Measurements from ENCODE around the gene DYNC1LI2. TPM values are rescaled to one million over a fixed set of nuclear protein-coding genes. Genes with fewer than 3 reads are reported as not detected.
A peak's percentile ranks its signal among the peaks of the same experiment; 100 is the strongest.
"Not testable (repeated sequence)": the region's sequence is repeated elsewhere in the genome, so short reads cannot be mapped to it uniquely, and the experiment has no call there.

The DYNC1LI2 gene
- polyA plus RNA-seq, 4 donors, result 109 to 161 (median 128) TPM

DNA sequence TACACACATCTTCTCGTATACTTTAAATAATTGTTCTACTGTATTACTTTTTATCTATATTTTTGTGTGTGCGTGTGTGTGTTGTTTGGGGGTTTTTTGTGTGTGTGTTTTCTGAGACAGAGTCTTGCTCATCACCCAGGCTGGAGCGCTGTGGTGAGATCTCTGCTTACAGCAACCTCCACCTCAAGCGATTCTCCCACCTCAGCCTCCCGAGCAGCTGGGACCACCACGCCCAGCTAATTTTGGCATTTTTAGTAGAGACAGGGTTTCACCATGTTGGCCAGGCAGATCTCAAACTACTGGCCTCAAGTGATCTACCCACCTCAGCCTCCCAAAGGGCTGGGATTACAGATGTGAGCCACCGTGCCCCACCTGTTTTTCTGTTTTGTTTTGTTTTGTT lies 53.4 kb downstream of the DYNC1LI2 start:
- no peak for DNase-seq (ENCODE audit: low read depth in 4 of 4, low spot score in 3 of 4)

DNA sequence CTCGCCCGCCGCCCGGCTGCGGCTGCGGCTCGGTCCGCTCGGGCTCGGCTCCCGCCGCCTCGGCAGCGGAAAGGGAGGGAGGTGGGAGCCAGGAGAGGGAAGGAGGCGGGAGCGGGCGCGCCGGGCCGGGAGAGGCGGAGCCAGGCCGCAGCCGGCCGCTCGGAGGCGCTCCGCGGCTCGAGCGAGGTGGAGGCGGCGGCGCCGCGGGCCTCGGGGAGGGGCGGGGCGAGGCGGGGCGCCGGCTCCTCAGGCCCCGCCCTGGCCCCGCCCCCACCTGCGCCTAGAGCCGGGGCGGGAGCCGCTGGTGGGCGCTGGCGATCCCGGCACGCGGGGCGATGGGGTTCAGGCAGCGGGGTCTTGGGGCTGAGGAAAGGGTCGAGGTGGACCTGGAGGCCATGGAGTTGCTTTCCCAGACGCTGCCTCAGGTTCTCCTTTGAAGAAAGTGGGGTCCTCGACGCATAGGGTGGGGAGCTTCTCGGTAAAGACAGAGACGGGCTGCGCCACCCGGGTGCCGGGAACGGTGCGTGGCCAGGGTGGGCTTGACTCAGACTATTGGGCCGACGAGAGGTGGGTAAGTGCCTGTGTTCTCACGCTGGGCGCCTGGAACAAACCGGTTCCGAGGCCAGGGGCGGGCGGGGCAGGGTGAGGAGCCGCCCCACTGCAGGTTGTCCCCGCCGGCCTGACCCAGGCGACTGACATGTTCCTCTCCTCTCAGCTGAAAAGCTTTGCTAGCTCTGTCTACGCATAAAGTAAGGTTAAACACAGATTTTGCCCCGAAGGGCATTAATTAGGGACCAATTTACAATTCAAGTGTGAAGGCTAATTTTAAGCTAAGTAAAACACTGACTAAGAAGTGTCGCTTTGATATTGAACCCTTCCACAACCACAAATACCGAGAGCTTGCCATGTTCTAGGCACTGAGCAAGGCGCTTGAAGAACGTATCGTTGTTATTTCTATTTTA lies 54.5 kb downstream of the DYNC1LI2 start, which contains the start of gene CMTM4:
Gene CMTM4 (minus strand): TSS at position 75 of the 962 bp plus-strand sequence. CDS start 218 bp downstream, outside the sequence.
- DNase-seq (ENCODE audit: low read depth in 4 of 4, low spot score in 3 of 4), result peak; percentile 59 to 83 (median 80)

DNA sequence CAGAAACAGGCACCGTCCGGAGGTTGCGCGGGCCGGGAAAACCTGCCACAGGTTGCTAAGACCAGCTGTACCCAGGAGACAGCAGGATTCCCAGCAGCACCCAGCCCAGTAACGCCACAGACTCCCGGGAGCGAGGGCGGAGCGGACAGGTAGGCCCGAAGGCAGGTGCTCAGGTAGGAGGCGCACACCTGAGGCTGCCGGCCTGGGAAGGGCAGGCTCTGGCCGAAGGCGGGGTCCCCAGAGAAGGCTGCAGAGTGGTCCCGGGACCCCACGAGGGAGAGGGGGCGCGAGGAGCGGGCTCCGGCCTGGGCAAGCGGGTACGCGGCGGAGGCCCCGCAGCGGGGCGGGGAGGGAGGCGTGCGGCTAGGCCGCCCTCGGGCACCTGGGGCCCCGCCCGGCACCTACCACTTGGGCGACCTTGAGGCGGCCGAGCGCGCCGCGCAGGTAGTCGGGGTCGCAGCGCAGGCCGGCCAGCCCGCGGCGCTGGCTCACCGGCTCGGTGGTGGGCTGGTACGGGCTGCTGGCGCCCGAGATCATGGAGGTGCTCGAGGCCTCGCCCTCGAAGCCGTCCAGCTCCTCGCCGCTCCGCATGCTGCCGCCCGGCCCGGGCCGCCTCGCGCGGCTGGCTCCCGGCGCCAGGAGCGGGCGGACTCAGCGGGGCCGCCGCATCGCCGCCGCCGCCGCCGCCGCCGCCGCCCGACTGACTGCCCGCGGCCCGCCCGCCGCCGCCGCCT lies 55.3 kb downstream of the DYNC1LI2 start:
- DNase-seq (ENCODE audit: low read depth in 4 of 4, low spot score in 3 of 4), result no peak

DNA sequence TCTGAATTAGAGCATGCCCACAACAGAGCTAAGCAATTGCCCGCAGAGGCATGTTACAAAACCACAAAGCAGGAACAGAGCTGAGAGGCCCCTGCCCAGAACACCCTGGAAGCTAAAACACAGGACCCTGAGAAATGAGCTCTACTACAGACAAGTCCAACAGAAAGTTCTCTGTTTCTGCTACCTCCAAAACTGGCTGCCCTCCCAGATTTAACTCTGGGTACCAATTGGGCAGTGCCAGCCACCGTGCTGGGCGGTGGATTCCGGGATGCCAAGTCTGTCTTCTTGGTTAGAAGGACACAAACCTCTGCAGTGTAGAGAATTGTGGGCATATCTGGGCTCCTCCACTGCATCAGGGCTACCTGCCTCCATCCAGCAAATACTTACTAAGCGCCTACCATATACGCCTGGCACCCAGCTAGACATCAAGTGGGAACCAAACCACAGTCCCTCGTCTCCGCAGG lies 55.9 kb downstream of the DYNC1LI2 start:
- DNase-seq (ENCODE audit: low read depth in 4 of 4, low spot score in 3 of 4), result no peak

DNA sequence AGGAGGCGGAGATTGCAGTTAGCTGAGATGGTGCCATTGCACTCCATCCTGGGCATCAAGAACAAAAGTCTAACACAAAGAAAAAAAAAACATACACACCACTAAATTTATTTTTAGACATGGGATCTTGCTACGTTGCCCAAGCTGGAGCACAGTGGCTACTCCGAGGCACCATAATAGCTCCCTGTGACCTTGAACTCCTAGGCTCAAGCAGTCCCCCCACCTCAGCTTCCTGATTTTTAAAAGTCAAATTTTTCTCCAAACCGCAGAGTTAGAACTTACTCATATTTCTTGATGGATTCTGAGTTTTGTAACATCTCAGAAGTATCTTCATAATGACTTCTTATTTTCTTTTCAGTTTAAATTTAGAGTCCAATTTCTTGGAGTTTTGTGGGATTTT lies 58.3 kb downstream of the DYNC1LI2 start:
- DNase-seq (ENCODE audit: low read depth in 4 of 4, low spot score in 3 of 4), result no peak

DNA sequence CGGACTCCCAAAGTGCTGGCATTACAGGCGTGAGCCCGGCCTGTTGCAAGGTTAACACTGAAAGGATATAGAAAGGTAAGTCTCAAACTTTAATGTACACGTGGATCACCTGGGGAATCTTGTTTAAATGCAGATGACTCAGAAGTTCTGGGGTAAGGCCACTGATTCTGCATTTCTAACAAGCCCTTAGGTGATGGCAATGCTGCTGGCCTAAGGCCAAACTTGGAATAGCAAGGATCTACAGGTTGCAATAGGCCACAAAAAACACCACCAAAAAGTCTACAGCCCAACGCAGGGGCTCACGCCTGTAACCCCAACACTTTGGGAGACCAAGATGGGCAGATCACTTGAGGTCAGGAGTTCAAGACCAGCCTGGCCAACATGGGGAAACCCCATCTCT lies 59.1 kb downstream of the DYNC1LI2 start:
- no peak for DNase-seq (ENCODE audit: low read depth in 4 of 4, low spot score in 3 of 4)

DNA sequence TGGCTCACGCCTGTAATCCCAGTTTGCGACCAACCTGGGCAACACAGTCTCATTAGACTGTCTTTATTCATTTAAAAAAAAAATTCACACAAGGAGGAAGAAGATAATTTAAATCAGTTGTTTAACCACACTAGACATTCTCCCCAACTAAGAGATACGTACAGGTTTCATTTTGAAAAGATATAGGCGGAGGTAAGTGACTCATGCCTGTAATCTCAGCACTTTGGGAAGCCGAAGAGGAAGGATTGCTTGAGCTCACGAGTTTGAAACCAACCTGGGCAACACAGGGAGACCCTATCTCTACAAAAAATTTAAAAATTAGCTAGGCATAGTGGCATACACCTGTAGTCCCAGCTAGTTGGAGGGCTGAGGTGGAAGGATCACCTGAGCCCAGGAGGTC lies 60.2 kb downstream of the DYNC1LI2 start:
- DNase-seq (ENCODE audit: low read depth in 4 of 4, low spot score in 3 of 4), result no peak

DNA sequence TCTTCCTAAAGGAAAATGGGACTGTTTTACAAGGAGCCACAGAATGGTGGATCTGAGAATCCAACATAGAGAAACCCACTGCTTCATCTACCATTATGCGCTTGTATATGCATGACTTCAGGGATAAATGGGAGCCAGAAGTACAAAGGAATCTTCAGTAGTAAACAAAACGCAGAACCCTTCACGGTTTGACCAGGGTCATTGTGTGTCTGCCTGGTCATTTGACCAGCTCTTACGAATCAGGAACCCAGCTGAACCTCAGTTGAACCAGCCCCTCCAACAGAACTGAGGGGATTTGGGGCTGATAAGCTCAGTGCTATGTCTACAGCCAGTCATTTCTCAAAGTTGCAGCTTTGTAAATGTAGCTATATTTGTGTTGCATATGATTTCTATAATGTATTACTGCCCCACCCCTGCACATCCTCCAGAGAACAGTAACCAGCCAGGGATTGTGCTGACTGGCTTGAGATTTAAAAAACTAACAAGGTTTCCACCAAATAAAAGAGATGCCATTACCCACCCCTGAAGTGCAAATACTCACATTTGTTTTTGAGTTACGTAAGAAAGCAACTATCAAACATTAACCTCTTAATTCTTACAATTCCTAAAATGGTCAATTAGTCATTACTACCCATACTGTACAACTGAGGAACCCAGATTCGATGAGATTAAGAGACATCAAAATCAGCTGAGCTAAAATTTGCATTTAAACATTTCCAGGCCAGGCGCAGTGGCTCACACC lies 61.1 kb downstream of the DYNC1LI2 start:
- no peak for DNase-seq (ENCODE audit: low read depth in 4 of 4, low spot score in 3 of 4)

DNA sequence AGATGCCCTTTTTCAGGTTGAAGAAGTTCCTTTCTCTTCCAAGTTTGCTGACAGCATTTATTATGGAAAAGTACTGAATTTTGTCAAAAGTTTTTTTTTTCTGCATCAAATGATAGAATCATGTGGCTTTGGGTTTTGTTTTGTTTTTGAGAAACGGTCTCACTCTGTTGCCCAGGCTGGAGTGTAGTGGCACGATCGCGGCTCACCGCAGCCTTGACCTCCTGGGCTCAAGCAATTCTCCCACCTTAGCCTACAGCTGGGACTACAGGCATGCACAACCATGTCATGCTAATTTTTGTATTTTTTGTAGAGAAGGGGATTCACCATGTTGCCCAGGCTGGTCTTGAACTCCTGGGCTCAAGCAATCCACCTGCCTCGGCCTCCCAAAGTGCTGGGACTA lies 62.1 kb downstream of the DYNC1LI2 start:
- DNase-seq (ENCODE audit: low read depth in 4 of 4, low spot score in 3 of 4), result no peak

DNA sequence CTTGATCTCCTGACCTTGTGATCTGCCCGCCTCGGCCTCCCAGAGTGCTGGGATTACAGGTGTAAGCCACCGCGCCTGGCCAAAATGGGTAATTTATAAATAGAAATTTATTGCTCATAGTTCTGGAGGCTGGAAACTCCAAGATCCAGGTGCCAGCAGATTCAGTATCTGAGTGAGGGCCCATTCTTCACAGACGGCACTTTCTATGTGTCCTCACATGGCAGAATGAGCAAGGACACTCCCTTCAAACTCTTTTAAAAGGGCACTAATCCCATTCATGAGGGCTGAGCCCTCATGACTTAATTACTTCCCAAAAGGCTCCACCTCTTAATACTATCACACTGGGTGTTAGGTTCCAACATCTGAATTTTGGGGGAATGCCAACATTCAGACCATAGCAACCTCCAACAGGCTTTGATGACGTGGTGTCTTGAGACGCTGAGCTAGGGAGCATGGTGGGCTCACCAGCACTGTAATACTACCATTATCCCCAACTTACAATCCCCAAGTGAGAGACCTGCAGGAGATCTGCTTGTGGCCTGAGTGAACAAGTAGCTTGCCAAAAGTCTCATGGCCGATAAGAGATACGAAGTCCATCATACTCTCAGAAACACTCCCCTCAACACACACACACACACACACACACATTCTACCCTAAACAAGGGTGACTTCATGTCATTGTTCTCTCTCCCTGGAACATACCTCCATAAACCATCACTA lies 63.3 kb downstream of the DYNC1LI2 start:
- DNase-seq (ENCODE audit: low read depth in 4 of 4, low spot score in 3 of 4), result no peak

DNA sequence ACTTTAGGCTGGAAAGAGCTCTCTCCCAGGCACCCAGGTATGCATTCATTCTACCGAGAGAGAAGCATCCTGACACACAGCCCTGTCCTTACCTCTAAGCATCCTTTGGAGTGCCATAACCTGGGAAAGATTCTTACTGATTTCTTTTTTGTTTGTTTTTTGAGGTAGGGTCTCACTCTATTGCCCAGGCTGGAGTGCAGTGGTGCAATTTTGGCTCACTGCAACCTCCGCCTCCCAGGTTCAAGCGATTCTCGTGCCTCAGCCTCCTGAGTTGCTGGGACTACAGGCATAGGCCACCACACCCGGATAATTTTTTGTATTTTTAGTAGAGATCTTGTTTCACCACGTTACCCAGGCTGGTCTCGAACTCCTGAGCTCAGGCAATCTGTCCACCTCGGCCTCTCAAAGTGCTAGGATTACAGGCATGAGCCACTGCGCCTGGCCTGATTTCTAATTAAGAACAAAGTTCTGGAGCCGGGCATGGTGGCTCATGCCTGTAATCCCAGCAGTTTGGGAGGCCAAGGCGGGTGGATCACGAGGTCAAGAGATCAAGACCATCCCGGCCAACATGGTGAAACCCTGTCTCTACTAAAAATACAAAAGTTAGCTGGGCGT lies 65.8 kb downstream of the DYNC1LI2 start:
- not testable (repeated sequence) for DNase-seq (ENCODE audit: low read depth in 4 of 4, low spot score in 3 of 4)

DNA sequence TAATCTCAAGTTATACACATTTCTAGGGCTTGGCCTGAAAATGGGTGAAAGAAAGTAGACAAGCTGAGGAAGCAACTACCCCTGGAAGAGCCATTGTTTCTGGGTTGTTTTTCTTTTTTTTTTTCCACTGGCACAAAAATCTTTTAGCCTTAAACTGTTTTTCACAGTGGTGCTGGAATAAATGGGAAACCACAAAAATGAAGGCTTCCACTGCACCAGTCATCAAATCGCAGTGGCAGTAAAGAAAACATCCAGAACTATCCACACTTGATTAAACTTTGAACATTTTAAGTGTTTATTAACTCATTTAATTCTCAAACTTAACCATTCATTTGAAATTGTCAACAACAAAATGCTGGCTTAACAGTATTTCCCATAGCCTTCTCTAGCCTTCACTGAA lies 69.1 kb downstream of the DYNC1LI2 start:
- DNase-seq (ENCODE audit: low read depth in 4 of 4, low spot score in 3 of 4), result no peak

DNA sequence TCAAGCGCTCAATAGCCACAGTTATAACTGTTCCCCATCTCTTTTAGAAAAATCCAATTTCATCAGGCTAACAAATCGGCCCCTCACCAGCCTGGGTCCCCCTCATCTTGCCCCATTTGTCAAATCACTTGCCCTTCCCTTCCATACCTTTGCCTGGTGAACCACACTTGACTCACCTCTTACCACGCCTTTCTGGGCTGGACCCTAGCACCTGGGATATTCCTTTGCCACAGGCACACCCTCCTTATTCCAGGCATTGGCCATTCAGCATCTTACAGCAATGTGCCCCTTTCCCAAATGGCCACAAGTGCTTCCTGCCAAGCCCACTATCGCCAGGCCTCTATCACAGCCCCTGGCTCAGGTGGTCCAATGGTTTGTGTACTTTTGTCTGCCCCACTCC lies 69.7 kb downstream of the DYNC1LI2 start:
- DNase-seq (ENCODE audit: low read depth in 4 of 4, low spot score in 3 of 4), result no peak

DNA sequence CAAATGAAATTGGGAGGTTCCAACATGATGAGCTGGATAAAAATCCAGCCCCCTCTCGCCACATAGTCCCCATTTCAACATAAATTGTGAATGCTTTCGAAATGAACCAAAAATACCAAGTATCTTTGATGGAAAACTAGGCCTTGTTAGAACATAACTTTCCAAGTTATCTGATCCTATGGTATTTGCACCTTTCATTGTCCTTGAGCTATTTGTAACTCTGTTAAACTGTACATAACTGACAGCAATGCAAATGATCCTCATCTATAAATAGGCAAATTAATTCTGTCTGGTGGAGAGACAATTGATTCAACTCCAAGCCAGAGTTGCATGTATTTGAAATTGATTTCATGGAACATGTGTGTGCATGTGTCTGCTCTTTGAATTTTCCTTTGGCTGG lies 73.1 kb downstream of the DYNC1LI2 start:
- no peak for DNase-seq (ENCODE audit: low read depth in 4 of 4, low spot score in 3 of 4)

DNA sequence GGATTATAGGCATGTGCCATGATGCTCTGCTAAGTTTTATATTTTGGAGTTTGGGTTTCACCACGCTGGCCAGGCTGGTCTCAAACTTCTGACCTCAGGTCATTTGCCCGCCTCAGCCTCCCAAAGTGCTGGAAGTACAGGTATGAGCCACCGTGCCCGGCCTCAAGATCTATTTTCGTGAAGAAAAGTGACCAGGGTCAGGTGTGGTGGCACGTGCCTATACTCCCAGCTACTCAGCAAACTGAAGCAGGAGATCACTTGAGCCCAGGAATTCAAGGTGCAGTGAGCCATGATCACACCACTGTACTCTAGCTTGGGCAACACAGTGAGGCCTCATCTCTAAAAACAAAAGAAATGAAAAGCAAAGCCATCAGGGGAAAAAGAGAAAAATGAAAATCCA lies 73.6 kb downstream of the DYNC1LI2 start:
- DNase-seq (ENCODE audit: low read depth in 4 of 4, low spot score in 3 of 4), result no peak

DNA sequence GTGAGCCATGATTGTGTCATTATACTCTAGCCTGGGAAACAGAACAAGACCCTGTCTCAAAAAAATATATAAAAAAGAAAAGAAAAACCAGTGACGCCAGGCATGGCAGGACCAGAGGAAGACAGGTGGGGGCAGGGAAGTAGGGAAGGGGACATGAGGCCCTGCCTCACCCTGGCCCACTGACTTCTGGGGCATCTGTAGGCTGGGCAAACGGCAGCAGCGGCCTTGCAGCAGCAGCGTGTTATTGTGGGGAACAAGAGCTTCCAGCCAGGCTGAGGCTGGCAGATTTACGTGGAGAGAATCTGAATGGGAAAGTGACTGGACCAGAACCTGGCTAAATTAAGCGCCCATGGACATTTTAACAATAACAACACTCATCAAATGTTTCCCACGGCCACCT lies 74.2 kb downstream of the DYNC1LI2 start:
- no peak for DNase-seq (ENCODE audit: low read depth in 4 of 4, low spot score in 3 of 4)

DNA sequence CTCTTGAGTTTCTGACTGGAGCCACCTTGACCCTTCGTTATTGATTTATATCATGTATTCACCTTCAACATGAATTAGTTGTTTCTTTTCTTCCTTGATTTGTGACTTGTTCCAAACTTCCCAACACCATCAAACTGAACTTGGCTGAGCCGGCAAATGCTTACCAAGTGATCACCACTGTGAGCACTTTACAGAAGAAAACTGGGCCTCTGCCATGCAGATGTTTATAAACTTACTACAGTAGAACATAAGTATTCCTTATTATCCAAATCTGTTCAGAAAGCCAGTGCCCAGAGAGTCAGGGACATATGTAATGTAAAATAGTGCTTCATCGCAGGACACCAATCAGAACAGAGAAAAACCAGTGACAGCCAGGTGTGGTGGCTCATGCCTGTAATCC lies 74.8 kb downstream of the DYNC1LI2 start:
- DNase-seq (ENCODE audit: low read depth in 4 of 4, low spot score in 3 of 4), result no peak

DNA sequence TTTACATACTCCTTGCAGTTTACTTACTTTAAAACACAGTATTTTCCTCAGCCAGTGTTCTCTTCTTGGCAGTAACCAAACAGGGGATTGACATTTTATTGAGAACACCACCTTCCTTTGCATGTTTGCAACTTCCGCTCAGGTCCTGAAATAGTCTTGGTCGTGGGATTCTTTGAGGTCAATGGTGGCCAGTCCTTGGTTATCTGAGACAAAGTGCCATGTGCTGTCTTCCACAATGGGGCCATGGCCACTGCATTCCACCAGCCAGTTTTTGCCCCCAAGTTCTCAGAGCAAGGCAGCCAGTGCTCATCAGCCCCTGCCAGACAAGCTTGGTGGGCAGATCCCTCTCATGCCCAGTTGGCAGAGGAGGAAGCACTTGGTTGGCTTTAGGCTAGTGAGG lies 77.7 kb downstream of the DYNC1LI2 start:
- DNase-seq (ENCODE audit: low read depth in 4 of 4, low spot score in 3 of 4), result no peak
